GM18499 (cell line): ENCODE measurements around the gene NXN.
"Not testable (repeated sequence)": the region's sequence is repeated elsewhere in the genome, so short reads cannot be mapped to it uniquely, and the experiment has no call there.

Experiments used
- ATAC-seq: cut with Tn5 transposase; IDR thresholded peaks from one replicate; pipeline ENCODE4 v1.9.1; 2021; ENCODE audit warnings: moderate number of reproducible peaks; ENCODE audit not compliant: insufficient read depth, unreplicated experiment

The NXN gene

GRCh38 chr17:1007310-1008007 lies 27.9 kb upstream of the NXN start:
- no peak for ATAC-seq

DNA sequence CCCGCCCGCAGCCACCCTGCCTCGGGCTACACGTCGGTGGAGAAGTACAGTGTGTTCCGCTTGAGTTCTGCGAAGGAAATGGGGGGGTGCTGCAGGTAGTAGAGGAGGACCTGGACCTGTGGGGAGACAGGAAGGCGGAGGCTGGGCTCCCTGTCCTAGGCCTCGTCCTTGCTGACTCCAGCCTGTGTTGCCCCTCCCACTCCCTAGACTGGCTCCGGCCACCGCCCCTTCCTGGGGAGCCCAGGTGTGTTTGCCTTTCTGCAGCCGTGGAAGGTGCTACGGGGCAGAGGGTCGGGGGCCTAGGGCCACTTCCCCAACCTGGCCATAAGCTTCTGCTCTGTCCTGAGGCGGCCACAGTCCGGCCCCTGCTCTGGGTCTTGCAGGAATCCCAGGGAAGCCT lies 26.5 kb upstream of the NXN start:
- ATAC-seq, result no peak

GRCh38 chr17:1005361-1005946 lies 25.9 kb upstream of the NXN start:
- ATAC-seq, result no peak

GRCh38 chr17:1004769-1005295 lies 25.3 kb upstream of the NXN start:
- no peak for ATAC-seq

- no peak for ATAC-seq
Measured at GRCh38 chr17:1003972-1004768, 24.6 kb upstream of the NXN start.

- no peak for ATAC-seq
Measured at GRCh38 chr17:1003633-1003971, 24.0 kb upstream of the NXN start.

DNA sequence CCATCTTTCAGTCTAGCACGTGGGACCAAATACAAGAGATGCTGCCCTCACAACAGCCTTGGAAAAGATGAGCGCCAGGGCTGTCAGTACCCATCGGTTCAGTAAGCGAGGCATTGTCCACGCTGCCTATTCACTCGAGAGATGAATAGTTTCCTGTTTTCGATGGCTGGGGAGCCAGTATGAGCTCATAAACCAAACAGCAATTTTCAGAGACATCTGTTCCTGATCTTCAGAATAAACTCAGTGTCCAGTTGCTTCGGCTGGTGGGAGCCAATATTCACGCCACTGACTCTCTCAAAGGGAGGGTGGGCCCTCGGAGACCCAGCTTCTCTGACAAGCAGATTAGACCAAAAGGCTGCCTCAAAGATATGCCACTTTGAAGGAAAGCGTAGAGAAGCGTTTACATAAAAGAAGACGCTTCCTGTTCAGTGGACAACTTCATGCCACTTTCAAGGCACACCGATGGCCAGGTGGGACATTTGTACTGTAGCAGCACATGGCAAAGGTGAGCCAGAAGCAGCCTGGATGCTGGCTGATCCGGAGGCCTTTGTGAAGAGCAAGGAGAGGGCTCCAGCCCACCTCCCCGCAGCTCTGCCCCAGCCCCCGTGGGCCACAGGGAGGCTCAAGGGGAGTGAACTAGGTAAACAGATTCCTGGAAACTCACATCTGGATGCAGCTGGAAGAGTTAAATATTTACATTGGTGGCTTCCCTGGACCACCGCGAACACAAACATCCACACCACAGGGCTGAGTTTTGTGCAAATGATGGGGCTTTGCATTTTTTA lies 23.4 kb upstream of the NXN start:
- no peak for ATAC-seq

- ATAC-seq, result no peak
Measured at GRCh38 chr17:1002412-1002753, 22.8 kb upstream of the NXN start.

DNA sequence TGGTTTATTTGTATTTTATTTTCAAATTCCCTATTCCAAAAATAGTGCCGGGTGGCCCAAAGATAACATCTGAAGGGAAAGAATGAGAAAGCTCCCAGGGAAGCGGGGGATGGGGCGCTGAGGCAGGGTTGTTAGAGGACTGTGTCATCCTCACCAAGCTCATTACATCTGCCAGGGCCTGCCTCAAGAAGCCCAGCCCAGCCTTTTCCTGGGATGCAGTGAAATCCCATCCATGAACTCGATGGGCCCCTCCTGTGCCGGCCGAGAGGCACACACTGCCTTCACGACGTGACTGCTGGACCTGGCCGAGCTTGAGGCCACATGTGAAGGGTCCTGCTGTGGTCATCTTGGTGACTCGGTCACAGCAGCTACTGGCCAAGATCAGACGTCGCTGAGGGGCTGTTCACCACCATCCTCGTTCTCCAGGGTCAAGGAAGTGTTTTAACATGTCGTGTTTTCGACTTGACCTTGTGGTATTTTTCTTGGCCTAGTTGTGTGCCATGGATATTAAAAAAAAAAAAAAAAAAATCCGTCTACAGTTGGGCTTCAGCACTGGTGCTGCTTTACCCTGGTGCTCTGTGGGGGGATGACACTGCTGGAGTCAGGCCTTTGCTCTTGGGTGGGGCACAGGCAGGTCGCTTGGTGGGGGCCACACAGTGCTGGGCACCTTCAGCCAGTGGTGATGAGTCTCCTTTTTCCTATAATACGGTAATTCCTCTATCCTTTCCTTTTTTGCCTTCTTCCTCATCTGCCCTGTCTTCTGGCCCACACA lies 22.2 kb upstream of the NXN start:
- ATAC-seq, result no peak

DNA sequence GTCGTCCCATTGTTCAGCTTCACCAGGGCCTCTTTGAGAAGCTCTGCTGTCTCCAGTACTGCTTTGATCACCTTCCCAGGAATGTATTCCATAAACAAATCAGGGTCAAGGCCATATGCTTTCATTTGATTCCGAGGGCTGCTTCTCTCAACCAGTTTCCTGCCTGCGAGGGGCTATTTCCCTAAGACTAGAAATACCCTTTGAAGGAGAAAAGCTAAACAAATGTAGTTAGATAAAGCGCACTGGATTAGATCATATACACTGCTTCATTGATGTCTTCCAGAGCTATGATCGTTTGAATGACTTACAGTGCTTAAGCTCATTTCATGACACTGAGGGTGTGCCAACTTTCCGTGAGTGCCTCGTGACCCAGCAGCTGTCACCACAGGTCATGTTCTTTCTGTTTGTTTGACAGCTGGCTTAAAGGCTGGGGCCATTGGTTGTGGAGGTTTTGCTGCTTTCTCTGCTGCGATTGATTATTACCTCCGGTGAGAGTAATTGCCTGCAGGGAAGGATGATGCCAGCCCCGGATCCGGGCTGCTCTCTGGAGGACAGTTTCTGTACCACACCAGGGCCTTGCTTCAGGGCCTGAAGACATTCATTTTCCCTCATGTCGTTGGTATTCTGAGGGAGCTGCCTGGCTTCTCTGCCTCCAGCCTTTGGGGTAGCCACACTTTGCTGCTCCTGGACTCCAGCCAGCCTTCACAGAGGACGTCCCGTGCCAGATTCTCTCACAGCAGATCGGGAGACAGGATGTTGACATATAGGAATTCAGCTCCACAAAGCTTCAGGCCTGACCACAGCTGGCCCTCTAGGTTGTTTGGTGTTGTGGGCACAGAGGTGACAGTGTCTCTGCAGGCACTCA lies 21.3 kb upstream of the NXN start:
- ATAC-seq, result no peak

GRCh38 chr17:998111-998510 lies 18.5 kb upstream of the NXN start:
- ATAC-seq, result no peak

- ATAC-seq, result peak; percentile 71
Measured at GRCh38 chr17:996554-997344, 17.2 kb upstream of the NXN start, which contains the start of gene TIMM22. TIMM22 (plus strand) TSS chr17:997129; CDS start chr17:997143, 14 bp downstream.

DNA sequence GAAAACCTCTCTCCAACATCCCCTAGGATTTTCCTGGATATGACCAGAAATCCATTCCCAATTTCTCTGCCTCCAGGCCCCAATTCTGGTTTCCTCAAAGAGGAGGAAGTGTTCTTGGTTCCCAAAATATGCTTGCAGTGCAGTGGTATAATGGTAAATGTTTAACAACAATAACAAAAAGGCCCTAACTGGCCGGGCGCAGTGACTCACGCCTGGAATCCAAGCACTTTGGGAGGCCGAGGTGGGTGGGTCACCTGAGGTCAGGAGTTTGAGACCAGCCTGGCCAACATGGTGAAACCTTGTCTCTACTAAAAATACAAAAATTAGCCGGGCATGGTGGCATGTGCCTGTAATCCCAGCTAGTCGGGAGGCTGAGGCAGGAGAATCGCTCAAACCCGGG lies 15.7 kb upstream of the NXN start:
- ATAC-seq, result not testable (repeated sequence)

DNA sequence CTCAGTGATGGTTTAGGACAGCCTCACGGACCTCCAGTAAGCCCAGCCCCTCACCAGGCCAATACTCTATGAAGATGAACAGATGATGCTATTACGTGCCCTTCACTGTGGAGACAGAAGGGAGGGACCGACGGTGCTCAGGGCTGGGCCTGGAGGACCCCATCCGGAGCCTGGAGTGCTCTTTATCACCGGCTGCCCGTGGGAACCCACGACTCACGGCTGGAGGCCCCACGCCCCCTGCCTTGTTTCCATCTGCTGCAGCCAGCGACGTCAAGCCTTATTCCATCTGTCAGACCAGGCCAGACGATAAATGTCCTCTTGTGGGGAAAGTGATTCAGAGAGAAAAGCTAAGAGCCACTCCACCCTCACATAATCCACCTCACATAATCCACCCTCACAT lies 13.4 kb upstream of the NXN start:
- ATAC-seq, result no peak

GRCh38 chr17:988561-988960 lies 9.0 kb upstream of the NXN start:
- ATAC-seq, result no peak

DNA sequence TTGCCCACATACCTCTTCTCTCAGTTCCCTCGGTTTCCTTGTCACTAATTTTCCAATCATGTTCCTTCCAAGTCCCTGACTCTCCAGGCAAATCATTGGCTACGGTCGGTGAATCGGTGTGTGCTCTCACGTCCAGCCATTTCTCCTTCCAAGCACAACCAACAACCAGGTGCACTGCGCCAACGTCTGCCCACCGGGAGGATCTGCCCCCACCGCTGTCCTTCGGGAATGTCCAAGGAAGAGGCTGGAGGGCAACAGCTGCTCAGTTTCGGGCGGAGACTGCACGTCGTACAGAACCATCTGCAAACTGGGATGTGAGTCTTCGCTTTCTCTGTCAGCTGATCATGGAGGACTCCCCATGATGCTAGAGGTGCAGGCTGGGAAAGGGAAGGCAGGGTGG lies 8.4 kb upstream of the NXN start:
- no peak for ATAC-seq

DNA sequence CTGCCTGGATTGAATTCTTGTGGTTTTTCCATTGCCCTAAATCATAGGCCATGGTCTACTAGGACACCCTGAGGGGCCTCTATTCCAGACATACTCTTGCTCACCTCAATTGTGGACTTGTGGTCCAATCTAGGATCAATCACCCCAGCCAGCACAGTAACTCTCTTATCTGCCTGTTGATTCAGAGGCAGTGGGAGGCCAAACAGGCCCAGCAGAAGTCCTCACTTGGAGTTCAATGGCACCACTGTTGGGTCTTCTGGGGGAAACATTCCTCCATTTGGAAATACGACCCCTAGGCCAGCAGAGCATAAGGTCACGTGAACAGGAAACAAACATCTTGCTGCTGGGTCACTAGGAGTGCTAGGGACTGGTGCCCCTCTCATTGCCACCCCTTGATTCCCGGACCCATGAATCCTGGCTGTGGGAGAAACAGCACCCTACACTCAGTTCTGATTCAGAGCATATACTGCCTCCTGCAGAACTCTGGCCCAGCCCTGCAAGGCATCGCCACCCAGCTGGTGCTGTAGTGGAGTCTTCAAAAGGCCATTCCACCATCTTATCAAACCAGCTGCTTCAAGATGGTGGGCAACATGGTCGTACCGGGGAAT lies 6.8 kb upstream of the NXN start:
- no peak for ATAC-seq

DNA sequence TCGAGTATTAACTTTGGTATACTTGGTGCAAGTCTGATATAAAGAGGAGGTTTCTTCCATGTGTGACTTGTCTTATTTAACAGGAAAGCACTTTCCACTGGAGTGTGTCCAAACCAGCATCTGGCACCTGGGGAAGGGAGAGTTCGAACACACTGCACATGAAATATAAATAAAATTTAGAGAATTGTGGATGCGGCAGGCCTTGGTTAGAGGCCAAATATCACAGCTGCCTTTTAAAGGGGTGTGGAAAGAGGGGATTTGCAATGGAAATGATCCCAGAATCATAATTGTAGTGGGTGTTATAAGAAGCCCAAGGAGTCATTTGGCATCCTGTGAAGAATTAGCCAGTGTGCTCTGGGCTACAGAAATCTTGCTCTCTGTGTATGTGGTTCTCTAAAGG lies 4.3 kb upstream of the NXN start:
- ATAC-seq, result no peak
